Adrenal gland (tissue), 5 donors: ENCODE data around the gene NTHL1.

ENCODE experiments used
- POLR2A ChIP-seq, 2 donors: fragments of 450-650 bp; IDR thresholded peaks; one replicate each; pipeline ENCODE4 v1.6.1; 2017; ENCODE audit warnings: antibody characterized with exemption in 2 of 2, mild to moderate bottlenecking in 2 of 2, moderate library complexity in 1 of 2
- TF ChIP-seq, protein P1 (sequence below), 6 experiments: fragments of 450-650 bp in 4 of 6; fragments of 200-600 bp in 2 of 6; sonication (generic) in 1 of 6; IDR thresholded peaks; 1 replicate in 5 of 6; 2 replicates in 1 of 6; pipeline versions ENCODE4 v1.5.1 to v1.8.0; 2016 to 2021; ENCODE audit warnings: antibody characterized with exemption in 6 of 6, mild to moderate bottlenecking in 2 of 6, moderate library complexity in 1 of 6
- donor health status: DM: no; HTN: no; CAD: no.

DNA sequence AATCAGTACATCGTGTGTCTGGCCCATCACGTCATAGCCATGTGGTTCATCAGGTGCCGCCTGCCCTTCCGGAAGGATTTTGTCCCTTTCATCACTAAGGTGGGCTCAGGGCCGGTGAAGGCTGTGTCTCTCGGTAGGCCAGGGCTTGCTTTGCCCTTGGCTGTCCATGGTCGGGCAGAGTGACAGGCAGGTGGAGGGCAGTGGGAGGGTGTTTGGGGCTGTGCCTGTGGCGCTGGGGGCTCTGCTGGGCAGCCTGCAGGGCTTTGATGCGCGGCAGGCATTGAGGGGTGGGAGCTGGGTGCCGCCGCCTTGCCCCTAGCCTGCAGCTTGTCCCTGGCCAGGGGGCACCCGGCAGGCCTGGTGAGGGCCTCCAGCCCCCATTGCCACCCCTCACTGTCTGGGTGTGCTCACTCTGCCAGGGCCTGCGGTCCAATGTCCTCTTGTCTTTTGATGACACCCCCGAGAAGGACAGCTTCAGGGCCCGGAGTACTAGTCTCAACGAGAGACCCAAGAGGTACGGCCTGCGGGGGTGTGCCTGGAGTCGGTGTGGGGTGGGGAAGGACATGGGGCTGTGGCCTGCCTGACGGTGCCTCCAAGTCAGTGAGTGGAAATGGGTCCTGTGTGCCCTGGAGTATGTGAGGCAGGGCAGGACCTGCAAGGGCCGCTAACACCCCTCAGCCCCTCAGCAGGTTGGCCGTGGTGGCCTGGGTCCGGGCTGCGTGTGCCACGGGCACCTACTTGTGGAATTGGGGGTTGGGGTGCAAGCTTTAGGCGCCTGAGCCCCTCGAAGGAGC is 28.6 kb upstream of the NTHL1 start:
- TF ChIP-seq, protein P1, sequence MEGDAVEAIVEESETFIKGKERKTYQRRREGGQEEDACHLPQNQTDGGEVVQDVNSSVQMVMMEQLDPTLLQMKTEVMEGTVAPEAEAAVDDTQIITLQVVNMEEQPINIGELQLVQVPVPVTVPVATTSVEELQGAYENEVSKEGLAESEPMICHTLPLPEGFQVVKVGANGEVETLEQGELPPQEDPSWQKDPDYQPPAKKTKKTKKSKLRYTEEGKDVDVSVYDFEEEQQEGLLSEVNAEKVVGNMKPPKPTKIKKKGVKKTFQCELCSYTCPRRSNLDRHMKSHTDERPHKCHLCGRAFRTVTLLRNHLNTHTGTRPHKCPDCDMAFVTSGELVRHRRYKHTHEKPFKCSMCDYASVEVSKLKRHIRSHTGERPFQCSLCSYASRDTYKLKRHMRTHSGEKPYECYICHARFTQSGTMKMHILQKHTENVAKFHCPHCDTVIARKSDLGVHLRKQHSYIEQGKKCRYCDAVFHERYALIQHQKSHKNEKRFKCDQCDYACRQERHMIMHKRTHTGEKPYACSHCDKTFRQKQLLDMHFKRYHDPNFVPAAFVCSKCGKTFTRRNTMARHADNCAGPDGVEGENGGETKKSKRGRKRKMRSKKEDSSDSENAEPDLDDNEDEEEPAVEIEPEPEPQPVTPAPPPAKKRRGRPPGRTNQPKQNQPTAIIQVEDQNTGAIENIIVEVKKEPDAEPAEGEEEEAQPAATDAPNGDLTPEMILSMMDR (IDR thresholded peaks at IDR 0.05), result no peak
- TF ChIP-seq POLR2A (IDR thresholded peaks at IDR 0.05), result peak; percentile 21 to 58
